ENCODE data around the gene MKI67.
"Not testable (repeated sequence)": the region's sequence is repeated elsewhere in the genome, so short reads cannot be mapped to it uniquely, and the experiment has no call there.

MKI67 gene, protein sequence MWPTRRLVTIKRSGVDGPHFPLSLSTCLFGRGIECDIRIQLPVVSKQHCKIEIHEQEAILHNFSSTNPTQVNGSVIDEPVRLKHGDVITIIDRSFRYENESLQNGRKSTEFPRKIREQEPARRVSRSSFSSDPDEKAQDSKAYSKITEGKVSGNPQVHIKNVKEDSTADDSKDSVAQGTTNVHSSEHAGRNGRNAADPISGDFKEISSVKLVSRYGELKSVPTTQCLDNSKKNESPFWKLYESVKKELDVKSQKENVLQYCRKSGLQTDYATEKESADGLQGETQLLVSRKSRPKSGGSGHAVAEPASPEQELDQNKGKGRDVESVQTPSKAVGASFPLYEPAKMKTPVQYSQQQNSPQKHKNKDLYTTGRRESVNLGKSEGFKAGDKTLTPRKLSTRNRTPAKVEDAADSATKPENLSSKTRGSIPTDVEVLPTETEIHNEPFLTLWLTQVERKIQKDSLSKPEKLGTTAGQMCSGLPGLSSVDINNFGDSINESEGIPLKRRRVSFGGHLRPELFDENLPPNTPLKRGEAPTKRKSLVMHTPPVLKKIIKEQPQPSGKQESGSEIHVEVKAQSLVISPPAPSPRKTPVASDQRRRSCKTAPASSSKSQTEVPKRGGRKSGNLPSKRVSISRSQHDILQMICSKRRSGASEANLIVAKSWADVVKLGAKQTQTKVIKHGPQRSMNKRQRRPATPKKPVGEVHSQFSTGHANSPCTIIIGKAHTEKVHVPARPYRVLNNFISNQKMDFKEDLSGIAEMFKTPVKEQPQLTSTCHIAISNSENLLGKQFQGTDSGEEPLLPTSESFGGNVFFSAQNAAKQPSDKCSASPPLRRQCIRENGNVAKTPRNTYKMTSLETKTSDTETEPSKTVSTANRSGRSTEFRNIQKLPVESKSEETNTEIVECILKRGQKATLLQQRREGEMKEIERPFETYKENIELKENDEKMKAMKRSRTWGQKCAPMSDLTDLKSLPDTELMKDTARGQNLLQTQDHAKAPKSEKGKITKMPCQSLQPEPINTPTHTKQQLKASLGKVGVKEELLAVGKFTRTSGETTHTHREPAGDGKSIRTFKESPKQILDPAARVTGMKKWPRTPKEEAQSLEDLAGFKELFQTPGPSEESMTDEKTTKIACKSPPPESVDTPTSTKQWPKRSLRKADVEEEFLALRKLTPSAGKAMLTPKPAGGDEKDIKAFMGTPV (N-terminal part only)

DNA sequence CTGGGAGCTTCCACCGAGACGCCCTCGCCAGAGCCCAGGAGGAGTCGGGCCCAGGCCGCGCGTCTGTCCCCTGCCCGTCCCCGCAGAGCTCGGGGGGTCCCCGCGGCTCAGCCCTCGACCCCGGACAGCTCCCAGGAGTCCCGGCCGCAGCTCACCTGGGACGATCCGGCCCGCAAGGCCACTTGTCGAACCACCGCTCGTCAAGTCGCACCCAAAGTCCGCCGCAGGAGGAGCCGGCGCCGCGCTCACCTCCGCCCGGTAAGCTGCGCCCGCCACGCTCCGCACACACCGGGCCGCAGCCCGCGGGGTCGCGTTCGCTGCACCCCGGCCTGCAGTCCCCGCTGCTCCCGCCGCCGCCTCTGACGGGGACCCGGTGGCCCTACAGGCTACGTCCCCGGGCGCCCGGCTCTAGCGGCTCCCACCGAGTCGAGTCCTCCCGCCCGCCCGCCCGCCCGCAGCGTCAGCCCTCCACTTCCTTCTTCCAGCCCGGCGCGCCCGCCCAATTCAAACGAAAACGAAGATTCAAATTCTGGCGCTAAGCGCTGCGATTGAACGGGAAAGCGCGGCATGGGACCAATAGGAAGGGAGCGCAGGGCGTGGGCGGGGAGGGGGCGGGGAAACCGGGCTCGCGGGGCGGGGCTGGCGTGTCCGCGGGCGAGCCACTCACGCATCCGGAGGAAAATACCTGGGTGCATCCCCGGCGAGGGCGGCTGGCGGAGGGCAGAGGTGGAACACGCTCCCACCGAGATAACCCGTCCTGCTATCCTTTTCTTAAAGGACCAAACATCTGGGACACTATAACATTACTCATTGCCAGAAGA, at the start of gene MKI67:
Gene MKI67 (minus strand): TSS at position 480 of the 821 bp plus-strand sequence. CDS start 756 bp downstream, outside the sequence.
- peak; percentile 95 for DNase-seq

DNA sequence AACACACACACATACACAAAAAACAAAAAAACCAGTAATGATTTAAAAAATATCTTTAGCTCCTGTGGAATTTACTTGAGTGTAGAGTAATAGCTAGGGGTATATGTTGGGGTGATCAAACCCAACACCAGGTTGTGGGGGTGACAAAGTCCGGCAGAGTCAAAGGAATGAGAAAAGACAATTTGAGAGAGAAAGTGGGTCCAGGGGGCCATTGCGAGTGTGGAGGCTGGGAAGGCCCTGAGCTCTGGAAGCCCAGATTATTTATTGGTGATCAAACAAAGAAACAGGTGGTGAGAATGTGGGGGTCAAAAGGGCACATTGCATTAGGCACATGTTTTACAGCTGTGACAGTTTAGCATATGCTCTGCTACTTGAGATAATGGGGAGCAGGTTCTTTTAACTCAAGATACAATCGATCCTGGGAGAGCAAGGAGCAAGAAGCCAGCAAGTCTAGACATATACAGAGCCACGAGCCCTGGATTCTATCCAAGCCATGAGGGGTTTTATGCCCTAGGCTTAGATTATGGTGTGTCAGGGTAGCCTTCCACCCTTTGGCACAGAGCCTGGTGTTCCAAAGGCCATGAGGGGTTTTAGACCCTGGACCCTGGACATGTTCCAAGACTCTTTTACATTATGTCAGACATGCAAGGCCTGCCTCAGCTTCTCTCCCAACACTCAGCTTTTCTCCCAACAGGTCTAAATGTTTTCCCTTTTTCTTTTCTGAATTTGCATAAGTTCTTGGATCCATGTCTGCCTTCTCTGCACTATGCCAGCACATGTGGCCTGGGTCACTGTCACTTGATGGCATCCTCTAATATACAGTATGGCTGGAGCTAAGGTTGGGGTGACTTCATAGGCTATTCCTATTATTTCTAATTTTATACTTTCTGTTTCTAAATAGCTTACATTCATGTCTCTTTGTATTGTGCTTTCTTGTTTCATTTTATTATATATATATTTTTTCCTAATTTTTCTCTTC, 48.6 kb upstream of the MKI67 start:
- no peak for DNase-seq

DNA sequence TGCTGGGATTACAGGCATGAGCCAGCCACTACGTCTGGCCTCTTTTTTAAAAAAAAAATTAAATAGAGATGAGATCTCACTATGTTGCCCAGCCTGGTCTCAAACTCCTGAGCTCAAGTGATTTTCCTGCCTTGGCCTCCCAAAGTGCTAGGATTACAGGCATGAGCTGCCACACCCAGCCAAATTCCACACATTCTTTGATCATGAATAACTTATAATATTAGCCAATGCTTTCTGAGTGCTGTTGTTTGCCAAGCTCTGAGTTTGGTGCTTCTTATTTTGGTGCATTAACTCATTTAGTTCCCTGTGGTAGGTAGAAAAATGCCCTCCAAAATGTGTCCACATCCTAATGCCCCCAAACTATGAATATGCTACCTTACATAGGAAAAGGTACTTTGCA, 47.2 kb upstream of the MKI67 start:
- DNase-seq = no peak

DNA sequence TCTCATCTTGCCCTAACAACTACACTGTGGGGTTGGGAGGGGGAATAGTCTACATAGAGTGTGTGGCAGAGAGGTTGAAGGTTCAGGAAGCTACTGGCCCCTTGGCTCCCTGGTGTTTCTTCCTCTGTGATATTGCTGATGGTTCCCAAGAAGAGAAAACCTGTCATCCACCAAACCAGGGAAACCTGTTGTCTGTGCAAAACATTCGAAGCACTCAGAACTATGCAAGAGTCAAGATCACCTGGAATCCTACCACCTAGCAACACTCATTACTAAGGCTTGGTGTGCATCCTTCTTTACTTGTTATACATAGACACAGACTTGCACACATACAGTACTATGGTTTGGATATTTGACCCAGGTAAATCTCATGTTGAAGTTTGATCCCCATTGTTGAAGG, 46.5 kb upstream of the MKI67 start:
- no peak for DNase-seq

DNA sequence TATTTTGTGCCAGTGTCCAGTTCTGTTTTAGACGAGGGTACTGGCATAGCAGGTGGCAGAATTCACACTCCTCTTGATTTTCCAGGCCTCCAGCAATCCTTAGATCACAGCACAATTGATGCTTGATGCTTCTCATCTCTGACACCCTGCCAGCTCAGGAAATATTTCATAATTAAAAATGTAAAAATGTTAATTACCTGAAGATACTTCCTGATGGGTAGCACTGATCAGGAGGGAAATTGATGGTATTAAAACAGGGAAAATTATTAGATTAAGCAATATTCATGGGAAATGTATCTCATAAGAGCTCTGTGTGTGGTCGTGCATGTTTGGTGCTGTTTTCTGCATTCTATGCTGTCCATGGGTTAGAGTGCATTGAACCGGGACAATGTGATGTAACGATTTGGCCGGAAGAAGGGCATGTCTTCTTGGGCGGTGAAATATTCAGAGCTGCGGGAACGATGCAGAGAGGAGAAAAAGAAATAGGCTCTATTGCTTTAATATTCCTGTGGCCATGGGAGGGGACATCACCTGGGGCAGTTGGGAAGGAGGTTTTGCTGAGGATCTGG, 43.7 kb upstream of the MKI67 start:
- DNase-seq = no peak

DNA sequence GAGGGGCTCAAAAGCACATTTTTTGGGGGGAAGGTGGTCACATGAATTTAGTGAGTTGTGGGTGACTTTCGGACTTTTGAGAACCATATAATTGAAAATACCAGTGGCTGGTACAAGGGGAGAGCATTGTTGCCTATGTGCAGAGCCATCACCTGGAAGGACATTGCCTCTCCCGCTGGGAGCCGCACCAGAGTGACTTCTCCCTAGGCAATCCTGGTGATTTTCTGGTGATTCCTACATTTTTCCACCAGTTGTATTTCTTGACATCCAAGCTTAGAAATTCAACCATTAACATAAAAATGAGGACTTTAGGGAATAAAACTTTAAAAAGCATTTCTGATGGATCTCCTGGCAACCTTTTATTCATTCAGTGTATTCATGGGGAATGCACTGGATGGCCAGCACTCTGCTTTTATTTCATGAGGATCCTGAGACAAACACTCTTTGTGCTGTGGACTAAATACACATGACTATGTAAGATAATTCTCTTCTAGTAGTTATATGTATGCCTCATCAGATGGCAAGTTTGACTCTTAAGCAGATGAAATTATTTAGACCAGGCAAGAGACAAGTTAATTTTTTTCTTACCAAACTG, 41.8 kb upstream of the MKI67 start:
- no peak for DNase-seq

DNA sequence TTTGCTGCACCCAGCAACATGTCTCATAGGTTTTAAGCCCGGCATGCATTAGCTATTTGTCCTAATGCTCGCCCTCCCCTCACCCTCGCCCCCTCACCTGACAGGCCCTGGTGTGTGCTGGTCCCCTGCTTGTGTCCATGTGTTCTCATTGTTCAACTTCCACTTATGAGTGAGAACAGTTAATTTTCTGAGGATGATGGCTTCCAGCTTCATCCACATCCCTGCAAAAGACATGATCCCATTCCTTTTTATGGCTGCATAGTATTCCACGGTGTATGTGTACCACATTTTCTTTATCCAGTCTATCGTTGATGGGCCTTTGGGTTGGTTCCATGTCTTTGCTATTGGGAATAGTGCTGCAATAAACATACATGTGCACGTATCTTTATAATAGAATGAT, 40.9 kb upstream of the MKI67 start:
- DNase-seq = not testable (repeated sequence)

DNA sequence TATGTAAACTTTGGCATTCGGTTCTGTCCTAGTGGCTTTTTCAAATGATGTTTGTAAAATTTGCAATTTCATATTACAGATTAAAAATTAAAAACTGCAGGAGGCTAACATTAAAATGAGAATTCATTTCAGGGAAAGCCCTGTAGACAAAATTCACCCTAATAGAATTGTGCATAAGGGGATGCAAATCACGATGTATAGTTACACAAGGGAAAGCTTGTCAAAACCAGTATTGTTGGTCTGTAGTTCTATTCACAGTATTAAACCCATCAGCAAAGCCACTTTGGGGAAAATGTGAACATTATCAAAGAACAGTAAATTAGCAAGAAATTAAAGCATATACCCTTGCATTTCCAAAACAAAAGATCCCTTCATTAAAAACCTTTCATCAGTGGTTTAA, 39.9 kb upstream of the MKI67 start:
- no peak for DNase-seq

DNA sequence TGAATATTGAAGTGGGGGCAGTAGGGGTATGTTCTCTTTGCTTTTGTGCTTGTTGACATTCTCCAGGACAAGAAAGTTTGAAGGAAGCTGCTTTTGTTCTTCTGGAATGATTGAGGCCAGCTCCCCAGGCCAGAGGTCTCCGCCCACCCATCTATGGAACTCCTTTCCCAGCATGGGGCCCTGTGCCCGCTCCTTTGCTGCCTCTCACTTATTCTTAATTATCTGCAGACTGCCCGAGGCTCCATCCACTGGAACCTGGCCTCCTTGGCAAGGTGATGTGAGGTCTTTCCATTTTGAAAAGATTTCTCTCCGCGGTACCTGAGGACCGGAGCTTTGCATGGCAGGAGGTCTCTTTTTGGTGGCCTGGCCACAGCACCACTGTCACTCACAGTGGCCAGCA, 39.3 kb upstream of the MKI67 start:
- DNase-seq = no peak

DNA sequence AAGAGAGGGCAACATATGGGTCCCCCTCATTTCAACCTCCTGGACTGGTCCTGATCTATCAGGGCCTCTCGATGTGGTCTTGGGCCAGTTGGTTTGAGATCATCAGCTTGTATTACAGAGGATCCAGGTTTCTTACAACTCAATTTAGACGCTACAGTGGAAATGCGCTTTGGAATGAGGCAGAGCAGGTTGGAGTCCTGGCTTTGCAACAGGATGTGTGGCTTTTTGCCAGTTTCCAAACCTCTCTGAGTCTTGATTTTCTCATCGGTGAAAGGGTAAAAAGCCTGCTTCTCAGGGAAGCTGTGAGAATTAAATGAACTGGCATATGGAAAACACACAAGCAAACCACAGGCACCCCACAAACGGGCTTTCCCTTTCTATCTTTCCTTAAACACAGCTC, 37.5 kb upstream of the MKI67 start:
- no peak for DNase-seq

DNA sequence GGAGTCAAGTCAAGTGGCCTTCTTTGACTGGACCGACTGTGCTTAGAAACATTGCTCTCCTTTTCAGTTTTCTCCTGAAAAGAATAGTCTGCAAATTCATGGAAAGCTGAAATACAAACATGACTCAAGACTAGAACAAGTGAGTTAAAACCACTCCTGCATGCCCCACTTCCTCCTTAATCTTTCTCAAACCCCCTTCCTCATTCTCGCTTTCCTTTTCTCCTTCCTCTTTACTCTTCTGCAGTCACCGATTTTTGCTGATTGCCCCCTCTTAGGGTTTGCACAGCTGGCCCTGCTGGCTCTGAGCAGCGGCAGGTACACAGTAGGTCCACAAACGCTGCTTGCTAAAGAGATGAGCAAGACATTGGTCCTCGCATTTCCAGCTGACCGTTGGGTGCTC, 34.8 kb upstream of the MKI67 start:
- no peak for DNase-seq

DNA sequence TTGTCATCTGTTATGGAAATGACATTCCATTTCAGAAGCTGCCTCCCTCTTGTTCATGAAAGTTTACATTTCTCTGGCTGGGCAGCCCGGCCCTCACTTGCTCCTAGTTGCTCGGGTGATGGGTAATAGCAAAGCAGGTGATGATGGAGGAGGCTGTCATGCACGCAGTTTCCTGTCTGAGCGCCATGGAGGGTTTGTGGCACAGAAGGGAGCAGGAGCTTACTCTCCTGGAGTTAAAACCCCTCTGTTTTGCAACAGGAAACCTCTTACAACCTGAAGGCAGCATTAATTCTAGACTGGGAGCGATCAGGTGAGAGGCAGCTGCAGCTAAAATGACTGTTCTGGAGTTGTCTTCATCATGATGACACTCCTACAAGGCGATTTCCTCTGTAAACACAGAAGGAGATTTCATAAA, 34.1 kb upstream of the MKI67 start:
- no peak for DNase-seq

DNA sequence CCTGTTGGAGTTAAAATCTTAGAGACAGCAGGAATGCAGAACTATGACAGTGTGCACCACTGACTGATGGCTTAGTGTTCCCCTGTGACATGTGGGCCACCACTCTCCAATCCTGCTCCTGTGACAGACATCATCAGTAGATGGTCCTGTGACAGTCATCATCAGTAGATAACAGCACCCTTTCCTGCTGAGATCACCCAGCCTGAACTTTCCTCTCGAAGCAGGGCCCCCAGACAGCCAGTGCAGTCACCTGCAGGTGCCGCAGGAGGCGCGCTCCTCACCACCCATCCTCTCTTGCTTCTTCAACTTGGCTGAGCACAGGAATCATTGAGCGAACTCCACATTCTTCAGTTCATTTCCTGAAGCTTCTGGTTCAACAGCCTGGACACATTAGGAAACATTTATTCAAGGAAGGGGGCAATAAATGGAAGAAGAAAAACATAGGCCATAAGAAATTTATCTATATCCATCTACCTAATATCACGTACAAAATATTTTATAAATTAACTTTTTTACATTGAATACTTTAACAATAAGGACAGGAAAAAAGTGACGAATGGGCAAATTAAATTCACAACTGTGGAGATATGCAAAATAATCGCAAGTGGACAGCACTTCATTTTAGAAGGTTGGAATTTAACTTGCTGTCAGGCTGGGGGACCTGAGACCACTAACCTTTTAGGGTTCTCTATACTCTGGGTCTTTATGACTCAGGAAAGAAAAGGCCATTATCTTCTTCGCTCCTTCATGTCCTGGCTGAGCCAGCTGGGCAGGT, 32.0 kb upstream of the MKI67 start:
- DNase-seq = no peak

DNA sequence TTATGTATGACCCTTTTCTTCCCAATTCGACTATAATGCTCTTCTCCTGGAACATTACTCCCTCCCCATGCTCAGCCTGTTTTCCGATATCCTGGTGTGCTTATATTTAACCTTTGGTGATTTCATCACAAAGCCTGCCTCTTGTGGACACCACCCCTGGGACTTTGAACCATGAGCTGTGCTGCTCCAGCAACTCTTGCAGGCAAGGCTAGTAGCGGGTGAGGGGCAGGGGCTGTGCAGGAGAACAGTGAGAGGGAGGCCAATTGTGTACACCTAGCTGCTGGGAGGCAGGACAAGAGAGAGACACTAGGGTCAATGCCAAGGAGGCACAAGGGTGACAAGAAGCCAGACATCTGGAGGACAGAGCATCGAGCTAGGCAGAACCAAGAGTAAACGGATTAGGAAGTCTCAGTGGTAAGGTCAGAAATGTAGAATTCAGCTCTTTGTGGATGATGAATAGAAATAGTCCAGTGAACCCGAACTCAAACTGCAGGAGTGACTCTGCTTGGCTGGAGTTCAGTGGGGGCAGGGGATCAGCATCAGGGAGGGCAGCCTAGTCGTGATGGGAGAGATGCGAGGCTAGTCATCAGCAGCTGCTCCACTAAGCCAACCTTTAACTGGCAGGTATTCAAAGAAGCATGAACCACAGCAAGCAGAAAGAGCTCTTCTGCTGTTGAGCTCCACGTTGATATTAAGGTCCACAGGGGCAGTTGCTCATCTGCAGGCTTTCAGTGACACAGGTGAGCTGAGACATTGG, 31.0 kb upstream of the MKI67 start:
- DNase-seq = no peak

DNA sequence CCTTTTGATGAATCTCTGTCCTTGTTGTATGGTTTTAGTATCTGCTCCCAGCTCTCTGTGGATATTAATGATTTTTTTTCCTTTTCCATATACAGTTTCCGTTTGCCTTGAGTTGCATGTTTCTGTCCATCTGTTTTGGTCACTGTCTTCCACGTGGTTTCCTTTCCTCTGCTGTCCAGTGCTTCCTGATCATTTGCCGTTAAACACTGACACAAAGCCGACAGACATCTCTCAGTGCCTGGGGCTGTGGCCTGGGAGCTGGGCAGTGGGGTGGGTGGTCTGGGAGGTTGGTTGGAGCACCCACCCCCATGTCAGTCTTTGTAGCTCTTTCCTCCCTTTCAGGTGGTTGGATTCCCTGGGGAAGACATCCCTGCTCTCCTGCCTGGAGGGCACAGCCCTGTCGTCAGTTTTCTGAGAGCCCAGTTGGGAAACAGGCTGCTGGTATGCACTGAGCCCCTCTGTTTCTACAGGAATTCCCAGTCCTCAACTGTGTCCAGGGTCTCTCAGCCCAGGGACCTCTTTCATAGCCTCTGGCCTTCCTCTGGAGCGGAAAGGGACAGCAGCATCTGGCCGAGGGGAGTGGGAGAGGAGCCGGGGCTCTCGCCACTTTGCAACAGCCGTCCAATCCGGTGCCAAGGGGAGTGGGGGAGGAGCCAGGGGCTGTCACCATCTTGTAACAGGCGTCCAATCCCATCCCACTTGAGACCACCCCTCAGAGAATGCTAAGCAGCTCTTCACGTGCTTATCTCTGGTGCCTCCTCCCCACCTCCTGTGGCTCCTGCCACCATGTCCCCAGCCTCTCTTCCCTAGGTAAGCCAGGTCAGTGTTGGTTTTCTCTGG, 26.7 kb upstream of the MKI67 start:
- DNase-seq = no peak

DNA sequence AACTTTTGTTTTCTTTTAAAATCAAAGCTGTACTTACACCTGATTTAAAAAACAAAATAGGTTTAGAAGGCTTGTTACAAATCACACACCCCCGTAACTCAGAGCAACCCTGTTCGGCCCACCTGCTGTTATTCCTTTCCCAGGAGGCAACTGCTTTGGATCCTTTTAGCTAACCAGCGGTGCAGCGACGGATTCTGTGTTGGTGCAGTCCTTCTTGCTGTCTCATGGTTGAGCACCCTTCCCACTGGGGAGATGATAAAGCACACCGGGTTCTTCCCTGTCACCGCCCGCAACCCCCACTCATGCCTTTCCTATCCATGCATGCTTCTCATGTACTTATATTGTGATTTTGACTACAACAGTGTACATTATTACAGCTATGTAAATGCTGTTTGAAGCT, 24.8 kb upstream of the MKI67 start:
- no peak for DNase-seq

DNA sequence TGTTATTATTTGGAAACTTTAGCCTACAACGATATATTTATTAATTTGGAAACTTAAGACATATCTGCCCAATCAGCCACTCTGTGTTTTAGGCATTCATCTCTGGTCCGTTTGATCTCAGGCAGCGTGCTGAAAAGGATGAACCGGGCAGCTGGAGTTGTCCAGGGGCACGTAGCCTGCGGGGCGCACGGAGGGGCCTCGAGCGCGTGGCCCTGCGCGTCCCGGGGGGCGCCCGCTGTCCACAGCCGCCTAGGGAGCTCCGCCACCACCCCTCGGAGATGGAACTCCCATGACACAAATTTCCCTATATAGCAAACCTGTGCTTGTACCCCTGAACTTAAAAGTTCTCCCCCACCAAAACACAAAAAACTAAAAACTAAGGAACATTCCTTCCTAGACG, 24.3 kb upstream of the MKI67 start:
- DNase-seq = no peak

DNA sequence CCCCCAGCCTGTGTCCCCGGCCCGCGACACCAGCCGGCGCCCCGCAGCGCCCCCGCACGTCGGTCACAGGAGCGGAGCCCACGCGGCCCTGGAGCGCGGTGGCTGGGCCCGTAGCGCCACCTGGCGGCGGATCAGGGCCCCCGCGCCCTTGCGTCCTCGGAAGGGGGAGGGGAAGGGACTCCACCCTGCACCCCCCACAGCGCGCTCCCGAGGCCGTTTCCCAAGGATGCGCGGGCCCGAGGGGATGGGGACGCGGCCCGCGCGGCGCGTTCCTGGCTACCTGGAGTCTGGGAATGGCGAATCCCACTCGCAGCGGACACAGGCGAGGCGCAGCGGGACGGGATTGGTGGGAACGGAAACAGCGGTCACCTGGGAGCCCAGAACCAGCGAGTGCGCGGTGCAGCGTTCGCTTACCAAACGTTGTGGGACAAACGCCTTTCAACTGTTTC, 23.8 kb upstream of the MKI67 start:
- peak; percentile 82 for DNase-seq
